ENCODE results near the gene SPARCL1.
"Not testable (repeated sequence)": the region's sequence is repeated elsewhere in the genome, so short reads cannot be mapped to it uniquely, and the experiment has no call there.

SPARCL1 gene

DNA sequence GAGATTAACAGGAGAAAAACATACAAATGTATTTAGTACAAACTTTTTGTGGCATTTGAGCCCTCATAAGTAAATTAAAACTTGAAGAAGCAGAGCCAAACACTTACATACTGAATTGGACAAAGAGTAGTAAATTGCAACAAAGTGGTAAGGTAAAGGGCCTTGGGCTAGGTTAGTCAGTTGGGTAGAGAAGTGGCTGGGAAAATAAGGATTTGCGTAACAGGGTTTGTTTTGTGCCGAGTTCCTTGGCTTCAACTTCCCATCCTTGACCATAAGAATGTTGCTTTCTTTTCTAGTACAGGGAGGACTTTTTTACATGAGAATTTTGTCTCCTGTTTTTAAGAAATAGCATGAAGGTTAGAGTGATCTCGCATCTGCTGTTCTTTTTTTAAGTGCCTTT is 45.8 kb upstream of the SPARCL1 start:
- Histone ChIP-seq H3K9me2 (ENCODE audit: low read depth, low read length) (no peaks in the 10 kb centered on the region), H3F3A (ENCODE audit: insufficient read depth, low read length) (no peaks in the 10 kb centered on the region), H3K27ac (ENCODE audit: low read depth, low read length, poor library complexity, severe bottlenecking) (no peak overlapping the region), H3K27me3 (ENCODE audit: insufficient read depth, low read length) (no peaks in the 10 kb centered on the region), H3K4me2 (ENCODE audit: low read length) (no peak overlapping the region), H3K4me1 (ENCODE audit: insufficient read depth, low read length, severe bottlenecking) (no peaks in the 10 kb centered on the region), H2AFZ (ENCODE audit: low read length) (no peak overlapping the region), H3K4me3 (ENCODE audit: low read depth, low read length, poor library complexity, severe bottlenecking) (no peak overlapping the region), H3K9me3 (ENCODE audit: low read length) (no peaks in the 10 kb centered on the region), H4K20me1 (ENCODE audit: insufficient read depth, low read length) (no peaks in the 10 kb centered on the region), H3K9ac (ENCODE audit: low read length) (no peak overlapping the region), H3K79me2 (ENCODE audit: insufficient read depth, low read length) (no peaks in the 10 kb centered on the region), H3K36me3 (ENCODE audit: insufficient read depth, low read length) (no peaks in the 10 kb centered on the region)
- TF ChIP-seq, protein P1, sequence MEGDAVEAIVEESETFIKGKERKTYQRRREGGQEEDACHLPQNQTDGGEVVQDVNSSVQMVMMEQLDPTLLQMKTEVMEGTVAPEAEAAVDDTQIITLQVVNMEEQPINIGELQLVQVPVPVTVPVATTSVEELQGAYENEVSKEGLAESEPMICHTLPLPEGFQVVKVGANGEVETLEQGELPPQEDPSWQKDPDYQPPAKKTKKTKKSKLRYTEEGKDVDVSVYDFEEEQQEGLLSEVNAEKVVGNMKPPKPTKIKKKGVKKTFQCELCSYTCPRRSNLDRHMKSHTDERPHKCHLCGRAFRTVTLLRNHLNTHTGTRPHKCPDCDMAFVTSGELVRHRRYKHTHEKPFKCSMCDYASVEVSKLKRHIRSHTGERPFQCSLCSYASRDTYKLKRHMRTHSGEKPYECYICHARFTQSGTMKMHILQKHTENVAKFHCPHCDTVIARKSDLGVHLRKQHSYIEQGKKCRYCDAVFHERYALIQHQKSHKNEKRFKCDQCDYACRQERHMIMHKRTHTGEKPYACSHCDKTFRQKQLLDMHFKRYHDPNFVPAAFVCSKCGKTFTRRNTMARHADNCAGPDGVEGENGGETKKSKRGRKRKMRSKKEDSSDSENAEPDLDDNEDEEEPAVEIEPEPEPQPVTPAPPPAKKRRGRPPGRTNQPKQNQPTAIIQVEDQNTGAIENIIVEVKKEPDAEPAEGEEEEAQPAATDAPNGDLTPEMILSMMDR (IDR thresholded peaks at IDR 0.05; ENCODE audit: low read length): no peak
- TF ChIP-seq EZH2 (IDR thresholded peaks at IDR 0.05; ENCODE audit: borderline replicate concordance, low read length): no peak

DNA sequence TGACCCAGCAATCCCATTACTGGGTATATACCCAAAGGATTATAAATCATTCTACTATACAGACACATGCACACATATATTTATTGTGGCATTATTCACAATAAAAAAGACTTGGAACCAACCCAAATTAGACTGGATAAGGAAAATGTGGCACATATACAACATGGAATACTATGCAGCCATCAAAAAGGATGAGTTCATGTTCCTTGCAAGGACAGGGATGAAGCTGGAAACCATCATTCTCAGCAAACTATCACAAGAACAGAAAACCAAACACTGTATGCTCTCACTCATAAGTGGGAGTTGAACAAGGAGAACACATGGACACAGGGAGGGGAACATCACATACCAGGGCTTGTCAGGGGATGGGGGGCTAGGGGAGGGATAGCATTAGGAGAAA is 45.2 kb upstream of the SPARCL1 start:
- not testable (repeated sequence) for H4K20me1 ChIP-seq (ENCODE audit: insufficient read depth, low read length); H3K4me2 ChIP-seq (ENCODE audit: low read length)

DNA sequence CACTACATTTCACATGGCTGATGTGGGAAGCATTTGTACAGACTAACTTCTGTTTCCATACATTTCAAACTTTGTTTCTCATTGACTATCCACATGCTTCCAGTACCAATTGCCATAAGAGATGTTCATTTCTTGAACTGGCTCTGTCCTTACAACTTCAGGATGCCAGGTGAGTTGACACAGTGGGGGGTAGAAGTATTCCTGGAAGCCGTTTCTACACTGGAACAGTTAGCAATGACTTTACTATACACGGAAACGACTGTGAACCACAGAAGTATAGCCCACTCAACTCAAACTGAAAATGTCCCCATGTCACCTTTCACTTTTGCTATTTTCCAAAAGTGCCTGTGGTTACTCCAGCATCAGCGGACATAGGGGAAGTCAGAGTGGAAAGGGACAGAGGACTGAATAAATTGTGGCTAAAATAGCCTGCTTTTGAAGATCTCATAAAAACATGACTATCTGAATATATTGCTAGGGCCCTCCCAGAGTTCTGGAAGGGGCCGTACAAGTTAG is 41.2 kb upstream of the SPARCL1 start:
- H3K79me2 ChIP-seq (ENCODE audit: insufficient read depth, low read length): no peaks in the 10 kb centered on the region
- no peaks in the 10 kb centered on the region for H3K4me1 ChIP-seq (ENCODE audit: insufficient read depth, low read length, severe bottlenecking)
- no peaks in the 10 kb centered on the region for H3K9me2 ChIP-seq (ENCODE audit: low read depth, low read length)
- no peaks in the 10 kb centered on the region for H3F3A ChIP-seq (ENCODE audit: insufficient read depth, low read length)
- H3K4me3 ChIP-seq (ENCODE audit: low read depth, low read length, poor library complexity, severe bottlenecking): no peak overlapping the region
- TF ChIP-seq EZH2 (IDR thresholded peaks at IDR 0.05; ENCODE audit: borderline replicate concordance, low read length): no peak
- TF ChIP-seq, protein P1 (IDR thresholded peaks at IDR 0.05; ENCODE audit: low read length): no peak
- H3K9me3 ChIP-seq (ENCODE audit: low read length): no peaks in the 10 kb centered on the region
- H3K27ac ChIP-seq (ENCODE audit: low read depth, low read length, poor library complexity, severe bottlenecking): no peak overlapping the region
- H3K4me2 ChIP-seq (ENCODE audit: low read length): no peak overlapping the region
- H3K9ac ChIP-seq (ENCODE audit: low read length): no peak overlapping the region
- H3K27me3 ChIP-seq (ENCODE audit: insufficient read depth, low read length): no peaks in the 10 kb centered on the region
- no peak overlapping the region for H2AFZ ChIP-seq (ENCODE audit: low read length)
- no peaks in the 10 kb centered on the region for H4K20me1 ChIP-seq (ENCODE audit: insufficient read depth, low read length)
- no peaks in the 10 kb centered on the region for H3K36me3 ChIP-seq (ENCODE audit: insufficient read depth, low read length)

More for the DNA sequence above, 45.2 kb upstream of the SPARCL1 start:
- H3K9me3 ChIP-seq (ENCODE audit: low read length); H3K9ac ChIP-seq (ENCODE audit: low read length); H3K36me3 ChIP-seq (ENCODE audit: insufficient read depth, low read length); H3K27ac ChIP-seq (ENCODE audit: low read depth, low read length, poor library complexity, severe bottlenecking); H3F3A ChIP-seq (ENCODE audit: insufficient read depth, low read length); H3K27me3 ChIP-seq (ENCODE audit: insufficient read depth, low read length); H2AFZ ChIP-seq (ENCODE audit: low read length); H3K4me1 ChIP-seq (ENCODE audit: insufficient read depth, low read length, severe bottlenecking); H3K4me3 ChIP-seq (ENCODE audit: low read depth, low read length, poor library complexity, severe bottlenecking); H3K79me2 ChIP-seq (ENCODE audit: insufficient read depth, low read length); H3K9me2 ChIP-seq (ENCODE audit: low read depth, low read length): not testable (repeated sequence)

DNA sequence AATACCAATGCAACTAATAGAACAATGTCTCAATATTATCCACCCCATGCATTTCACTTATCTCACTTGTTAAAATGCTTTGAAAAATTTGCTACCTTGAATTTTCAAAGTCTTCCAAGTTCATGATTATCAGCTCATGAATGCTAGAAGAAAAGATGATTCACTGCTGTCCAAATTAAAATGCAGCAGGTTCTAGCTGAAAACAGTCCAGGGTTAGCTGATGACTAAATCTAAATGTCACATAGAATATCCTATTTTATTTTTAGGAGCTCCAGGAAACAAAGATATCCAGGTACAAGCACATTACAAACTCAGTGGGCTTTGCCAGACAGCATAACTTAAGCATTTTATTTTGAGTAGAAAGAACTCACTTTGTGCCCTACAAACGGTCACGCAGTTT is 38.0 kb upstream of the SPARCL1 start:
- no peak overlapping the region for H3K4me2 ChIP-seq (ENCODE audit: low read length)
- H3K27ac ChIP-seq (ENCODE audit: low read depth, low read length, poor library complexity, severe bottlenecking): no peak overlapping the region
- H3K9me2 ChIP-seq (ENCODE audit: low read depth, low read length): no peaks in the 10 kb centered on the region
- TF ChIP-seq, protein P1 (IDR thresholded peaks at IDR 0.05; ENCODE audit: low read length): no peak
- no peak for TF ChIP-seq EZH2 (IDR thresholded peaks at IDR 0.05; ENCODE audit: borderline replicate concordance, low read length)
- H3K4me1 ChIP-seq (ENCODE audit: insufficient read depth, low read length, severe bottlenecking): no peaks in the 10 kb centered on the region
- no peaks in the 10 kb centered on the region for H3K9me3 ChIP-seq (ENCODE audit: low read length)
- no peaks in the 10 kb centered on the region for H4K20me1 ChIP-seq (ENCODE audit: insufficient read depth, low read length)
- H3K36me3 ChIP-seq (ENCODE audit: insufficient read depth, low read length): no peaks in the 10 kb centered on the region
- no peaks in the 10 kb centered on the region for H3K79me2 ChIP-seq (ENCODE audit: insufficient read depth, low read length)
- no peaks in the 10 kb centered on the region for H3F3A ChIP-seq (ENCODE audit: insufficient read depth, low read length)
- no peak overlapping the region for H2AFZ ChIP-seq (ENCODE audit: low read length)
- no peaks in the 10 kb centered on the region for H3K27me3 ChIP-seq (ENCODE audit: insufficient read depth, low read length)
- no peak overlapping the region for H3K4me3 ChIP-seq (ENCODE audit: low read depth, low read length, poor library complexity, severe bottlenecking)
- no peak overlapping the region for H3K9ac ChIP-seq (ENCODE audit: low read length)

All from OCI-LY1 (cell line).